Immature natural killer cell (primary cell): ENCODE measurements around the gene FNDC3B. TPM values are rescaled to one million over a fixed set of nuclear protein-coding genes. Genes with fewer than 3 reads are reported as not detected.
A peak's percentile ranks its signal among the peaks of the same experiment; 100 is the strongest.

ENCODE experiments used
- DNase-seq, 3 donors: peaks; one replicate each; pipeline ENCODE4 v3.0.0; 2022; ENCODE audit warnings: mixed read lengths in 1 of 3
- H3K27ac Mint-ChIP-seq, 6 donors: one replicate each; pipeline ENCODE4 v1.8.0; 2020; ENCODE audit warnings: mixed read lengths in 6 of 6, mild to moderate bottlenecking in 5 of 6, inconsistent platforms in 4 of 6, moderate library complexity in 3 of 6
- H3K27me3 Mint-ChIP-seq, 3 donors: one replicate each; pipeline ENCODE4 v1.8.0; 2020 to 2021; ENCODE audit warnings: low read depth in 3 of 3, mild to moderate bottlenecking in 3 of 3, mixed read lengths in 3 of 3, moderate library complexity in 3 of 3, inconsistent platforms in 1 of 3
- H3K36me3 Mint-ChIP-seq, 3 donors: one replicate each; pipeline ENCODE4 v1.8.0; 2020; ENCODE audit warnings: mixed read lengths in 3 of 3, inconsistent platforms in 2 of 3, mild to moderate bottlenecking in 2 of 3
- H3K4me1 Mint-ChIP-seq, 2 donors: one replicate each; pipeline ENCODE4 v1.8.0; 2020; ENCODE audit warnings: inconsistent platforms in 2 of 2, mild to moderate bottlenecking in 2 of 2, mixed read lengths in 2 of 2, moderate library complexity in 1 of 2
- H3K4me3 Mint-ChIP-seq, 5 donors: one replicate each; pipeline ENCODE4 v1.8.0; 2020; ENCODE audit warnings: mild to moderate bottlenecking in 5 of 5, mixed read lengths in 5 of 5, inconsistent platforms in 3 of 5, moderate library complexity in 3 of 5
- H3K9me3 Mint-ChIP-seq, 6 donors: one replicate each; pipeline ENCODE4 v1.8.0; 2020; ENCODE audit warnings: mild to moderate bottlenecking in 6 of 6, mixed read lengths in 6 of 6, inconsistent platforms in 4 of 6, moderate library complexity in 3 of 6
- polyA plus RNA-seq, 3 donors: library from polyadenylated mRNA; unstranded; fragments of 300-500 nt; fragmentation: Illumina TruSeq; gene quantifications; one replicate each; pipeline ENCODE4 v1.2.3, GENCODE V29; 2021

Gene FNDC3B
- polyA plus RNA-seq, 3 donors from 2014 or later, result 19.7 to 46.1 (median 24.4) TPM

DNA sequence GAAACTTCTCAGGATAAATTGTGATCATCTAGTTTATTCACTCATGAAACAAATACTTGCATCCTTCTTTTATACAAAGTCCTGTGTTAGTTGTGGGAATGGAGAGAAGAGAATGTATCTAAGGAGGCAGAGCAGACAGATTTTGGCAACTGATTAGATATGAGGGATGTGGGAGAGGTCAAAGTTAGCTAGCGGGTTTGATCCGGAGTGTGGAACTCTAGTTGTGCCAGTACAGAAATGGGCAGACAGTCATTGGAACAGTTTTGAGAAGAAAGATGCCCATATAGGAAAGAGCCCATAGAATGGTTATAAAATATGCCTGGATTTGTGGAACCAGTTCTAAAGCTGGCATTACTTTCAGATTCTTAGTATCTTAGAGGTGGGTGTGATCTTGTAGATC is 141.1 kb downstream of the FNDC3B start:
- H3K27me3 Mint-ChIP-seq, result no peaks in the 10 kb centered on the region
- peaks cover 82 to 95% of the 10 kb centered on the region in 2 donors for H3K4me1 Mint-ChIP-seq
- peak overlapping the region; percentile 19 to 67 (median 36) for H3K4me3 Mint-ChIP-seq
- H3K27ac Mint-ChIP-seq, result peak overlapping the region; percentile 17 to 80 (median 67)
- peaks cover 0 to 7% (median 3%) of the 10 kb centered on the region in 3 donors for H3K36me3 Mint-ChIP-seq
- H3K9me3 Mint-ChIP-seq, result no peaks in the 10 kb centered on the region
- no peak for DNase-seq

DNA sequence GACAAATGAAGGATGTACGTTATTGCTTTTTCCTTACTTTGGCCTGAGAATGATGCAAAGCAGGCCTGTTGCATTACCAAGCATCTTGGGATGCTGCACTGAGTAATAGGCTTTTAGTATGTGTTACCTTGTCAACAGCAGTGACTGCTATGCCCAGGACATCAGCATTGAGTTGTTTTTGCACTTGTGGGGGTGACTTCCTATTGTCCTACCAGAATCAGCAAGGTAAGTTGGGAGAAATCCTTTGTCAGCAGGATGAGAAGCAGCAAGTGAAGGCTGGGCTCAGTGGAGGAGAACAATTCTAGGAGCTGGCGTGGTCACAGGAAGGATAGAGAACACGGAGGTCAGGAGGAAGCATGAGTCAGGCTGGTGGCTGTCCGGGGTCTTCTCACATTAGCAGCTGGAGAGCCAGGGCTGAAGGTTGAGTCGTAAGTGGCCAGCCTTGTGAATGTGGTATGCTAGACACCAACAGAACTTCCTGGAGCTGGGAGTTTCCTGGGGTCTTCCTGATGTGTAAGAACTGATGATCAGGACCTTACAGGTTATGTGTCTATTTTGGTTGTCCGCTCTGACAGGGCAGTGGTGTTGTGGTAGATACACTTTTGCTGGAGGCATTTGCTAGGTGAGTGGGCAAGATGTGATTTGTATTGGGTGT is 142.7 kb downstream of the FNDC3B start:
- Mint-ChIP-seq H3K27me3 (peaks cover 0 to 2% (median 0%) of the 10 kb centered on the region in 3 donors), H3K27ac (peak overlapping the region; percentile 65 to 89 (median 87)), H3K9me3 (no peaks in the 10 kb centered on the region), H3K4me3 (peak overlapping the region; percentile 31 to 73 (median 61)), H3K4me1 (peaks cover 74 to 95% of the 10 kb centered on the region in 2 donors), H3K36me3 (peaks cover 0 to 7% (median 3%) of the 10 kb centered on the region in 3 donors)
- DNase-seq, result peak in 1 of 3 donors; percentile 17

DNA sequence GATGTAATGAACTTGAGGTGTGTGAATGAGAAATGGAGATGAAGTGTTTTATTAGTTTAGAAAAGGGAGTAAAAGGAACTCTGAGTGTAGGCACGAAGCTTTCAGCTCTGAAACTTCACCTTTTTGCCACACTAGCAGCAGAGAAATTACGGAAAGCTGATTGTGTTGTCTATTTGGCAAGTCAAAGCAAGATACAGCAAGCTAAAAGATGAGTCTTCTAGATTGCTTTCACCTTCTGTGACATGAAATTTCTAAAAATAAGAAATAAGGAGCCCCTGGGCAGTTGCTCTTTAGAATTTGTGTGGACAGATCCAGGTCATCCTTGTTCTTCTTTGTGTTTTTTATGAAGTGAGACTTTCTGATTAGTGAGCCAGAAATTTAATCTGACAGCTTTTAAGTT is 143.4 kb downstream of the FNDC3B start:
- Mint-ChIP-seq H3K4me3 (peak overlapping the region in 3 of 5 donors; percentile 61 to 73 (median 66)), H3K36me3 (peaks cover 0 to 7% (median 3%) of the 10 kb centered on the region in 3 donors), H3K27ac (peak overlapping the region; percentile 65 to 89 (median 87)), H3K27me3 (peaks cover 0 to 2% (median 1%) of the 10 kb centered on the region in 3 donors), H3K4me1 (peaks cover 70 to 93% of the 10 kb centered on the region in 2 donors), H3K9me3 (no peaks in the 10 kb centered on the region)
- no peak for DNase-seq

DNA sequence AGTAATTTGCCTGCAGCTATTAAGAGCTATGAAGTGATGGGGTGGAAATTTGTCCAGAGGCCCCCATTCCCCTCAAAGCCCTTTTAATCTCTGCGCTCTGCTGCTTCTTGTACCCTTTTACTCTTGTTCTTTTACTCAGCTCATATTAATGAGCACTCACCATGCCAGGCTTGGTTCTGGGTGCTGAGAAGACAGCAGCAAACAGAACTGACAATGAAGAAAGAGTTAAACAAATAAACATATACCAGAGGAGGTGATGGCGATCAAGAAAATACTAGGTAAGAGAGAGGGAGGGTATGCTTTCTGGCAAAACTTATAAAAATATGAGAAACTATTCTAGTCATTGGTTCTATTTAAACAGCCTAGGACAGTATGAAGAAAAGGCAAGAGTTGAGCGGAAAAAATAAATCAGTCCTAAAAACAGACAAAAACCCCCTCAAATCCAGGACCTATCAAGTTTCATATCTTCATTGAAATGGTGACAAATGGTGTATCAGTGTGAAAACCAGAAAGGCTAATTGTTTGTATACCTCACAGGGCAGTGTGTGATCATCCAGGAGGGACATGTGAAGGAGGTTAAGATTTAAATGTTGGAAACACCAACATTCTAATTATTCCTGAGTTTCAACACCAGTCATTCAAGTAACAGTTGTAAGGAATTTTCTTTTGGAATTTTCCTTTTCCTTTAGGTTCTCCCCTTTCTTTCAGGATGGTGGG is 144.9 kb downstream of the FNDC3B start:
- H3K27ac Mint-ChIP-seq, result peak overlapping the region; percentile 8 to 47 (median 32)
- no peak for DNase-seq
- H3K36me3 Mint-ChIP-seq, result peaks cover 0 to 3% (median 3%) of the 10 kb centered on the region in 3 donors
- H3K27me3 Mint-ChIP-seq, result peaks cover 0 to 2% (median 1%) of the 10 kb centered on the region in 3 donors
- peaks cover 67 to 89% of the 10 kb centered on the region in 2 donors for H3K4me1 Mint-ChIP-seq
- no peaks in the 10 kb centered on the region for H3K9me3 Mint-ChIP-seq
- no peak overlapping the region for H3K4me3 Mint-ChIP-seq

DNA sequence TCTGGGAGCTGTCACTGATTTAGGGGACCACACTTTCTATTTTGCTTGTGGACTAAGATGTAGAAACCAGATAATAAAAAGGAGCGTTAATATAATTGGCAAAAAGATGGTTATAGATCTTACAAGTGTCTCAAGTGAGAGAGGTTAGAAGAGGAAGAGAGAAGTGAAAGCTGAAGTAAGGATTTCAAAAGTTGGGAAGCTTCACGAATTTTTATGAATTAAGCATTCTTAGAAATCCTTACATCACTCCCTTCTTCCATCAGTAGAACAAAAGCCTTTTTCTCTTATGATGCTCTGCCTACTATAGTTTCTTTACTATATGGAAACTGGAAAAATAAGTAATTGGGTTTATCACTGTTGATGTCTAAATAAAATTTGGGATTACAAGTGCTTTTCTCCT is 146.5 kb downstream of the FNDC3B start:
- H3K4me1 Mint-ChIP-seq, result peaks cover 52 to 85% of the 10 kb centered on the region in 2 donors
- no peaks in the 10 kb centered on the region for H3K9me3 Mint-ChIP-seq
- H3K4me3 Mint-ChIP-seq, result no peak overlapping the region
- no peak for DNase-seq
- H3K27me3 Mint-ChIP-seq, result peaks cover 0 to 2% (median 1%) of the 10 kb centered on the region in 3 donors
- H3K27ac Mint-ChIP-seq, result peak overlapping the region in 4 of 6 donors; percentile 13 to 76 (median 59)
- no peaks in the 10 kb centered on the region for H3K36me3 Mint-ChIP-seq

DNA sequence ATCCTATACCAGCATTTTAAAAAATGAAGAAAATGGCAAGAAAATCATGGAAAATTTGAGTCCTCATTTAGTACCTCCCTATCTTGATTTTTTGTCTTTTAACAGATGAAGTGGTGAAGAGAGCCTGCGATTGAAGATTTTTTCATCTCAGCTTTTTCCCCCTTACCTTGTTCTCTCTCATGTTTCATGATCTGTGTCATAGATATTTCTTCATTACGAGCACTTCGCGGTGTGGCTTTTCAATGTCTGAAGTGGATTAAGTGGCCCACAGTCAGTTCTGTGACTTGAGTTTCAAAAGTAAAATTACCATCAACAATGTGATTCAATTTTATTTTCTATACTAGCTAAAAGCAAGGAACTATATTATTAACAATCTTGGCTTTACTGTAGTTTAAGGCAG is 147.2 kb downstream of the FNDC3B start:
- no peak overlapping the region for H3K4me3 Mint-ChIP-seq
- peaks cover 51 to 87% of the 10 kb centered on the region in 2 donors for H3K4me1 Mint-ChIP-seq
- no peak for DNase-seq
- no peaks in the 10 kb centered on the region for H3K9me3 Mint-ChIP-seq
- peaks cover 0 to 2% (median 1%) of the 10 kb centered on the region in 3 donors for H3K27me3 Mint-ChIP-seq
- H3K36me3 Mint-ChIP-seq, result no peaks in the 10 kb centered on the region
- H3K27ac Mint-ChIP-seq, result peak overlapping the region in 5 of 6 donors; percentile 2 to 77 (median 36)

DNA sequence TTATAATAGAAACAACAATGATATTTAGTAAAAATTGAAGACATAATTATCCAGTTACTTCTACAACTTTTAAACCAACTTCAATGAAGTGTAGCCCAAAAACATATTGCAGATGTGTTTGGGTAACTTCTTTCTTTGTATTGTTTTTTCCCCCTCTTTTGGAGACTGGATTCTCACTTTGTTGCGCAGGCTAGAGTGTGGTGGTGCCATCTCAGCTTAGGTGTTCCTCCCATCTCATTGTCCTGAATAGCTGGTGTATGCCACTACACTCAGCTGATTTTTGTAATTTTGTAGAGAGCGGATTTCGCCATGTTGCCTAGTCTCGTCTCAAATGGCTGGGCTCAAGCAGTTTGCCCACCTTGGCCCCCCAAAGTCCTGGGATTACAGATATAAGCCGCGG is 148.1 kb downstream of the FNDC3B start:
- no peak for DNase-seq
- peaks cover 0 to 2% (median 1%) of the 10 kb centered on the region in 3 donors for H3K27me3 Mint-ChIP-seq
- H3K4me3 Mint-ChIP-seq, result no peak overlapping the region
- peaks cover 46 to 87% of the 10 kb centered on the region in 2 donors for H3K4me1 Mint-ChIP-seq
- H3K36me3 Mint-ChIP-seq, result no peaks in the 10 kb centered on the region
- H3K9me3 Mint-ChIP-seq, result no peaks in the 10 kb centered on the region
- peak overlapping the region in 3 of 6 donors; percentile 2 to 70 (median 64) for H3K27ac Mint-ChIP-seq

DNA sequence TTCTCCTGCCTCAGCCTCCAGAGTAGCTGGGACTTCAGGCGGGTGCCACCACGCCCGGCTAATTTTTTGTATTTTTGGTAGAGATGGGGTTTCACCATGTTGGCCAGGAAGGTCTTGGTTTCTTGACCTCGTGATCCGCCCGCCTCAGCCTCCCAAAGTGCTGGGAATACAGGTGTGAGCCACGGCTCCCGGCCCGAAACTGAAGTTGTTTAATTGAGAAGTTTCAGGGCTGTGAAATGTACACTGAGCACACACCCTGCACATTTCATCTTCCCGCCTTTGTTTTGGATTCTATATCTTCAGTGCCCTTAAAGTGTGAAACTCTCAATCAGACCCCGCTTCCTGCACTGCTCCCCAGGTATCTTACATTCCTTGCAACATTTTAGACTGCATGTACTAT is 149.1 kb downstream of the FNDC3B start:
- no peaks in the 10 kb centered on the region for H3K9me3 Mint-ChIP-seq
- H3K36me3 Mint-ChIP-seq, result no peaks in the 10 kb centered on the region
- H3K4me1 Mint-ChIP-seq, result peaks cover 40 to 83% of the 10 kb centered on the region in 2 donors
- no peak overlapping the region for H3K27ac Mint-ChIP-seq
- H3K27me3 Mint-ChIP-seq, result peaks cover 1 to 2% (median 1%) of the 10 kb centered on the region in 3 donors
- no peak for DNase-seq
- H3K4me3 Mint-ChIP-seq, result no peak overlapping the region

DNA sequence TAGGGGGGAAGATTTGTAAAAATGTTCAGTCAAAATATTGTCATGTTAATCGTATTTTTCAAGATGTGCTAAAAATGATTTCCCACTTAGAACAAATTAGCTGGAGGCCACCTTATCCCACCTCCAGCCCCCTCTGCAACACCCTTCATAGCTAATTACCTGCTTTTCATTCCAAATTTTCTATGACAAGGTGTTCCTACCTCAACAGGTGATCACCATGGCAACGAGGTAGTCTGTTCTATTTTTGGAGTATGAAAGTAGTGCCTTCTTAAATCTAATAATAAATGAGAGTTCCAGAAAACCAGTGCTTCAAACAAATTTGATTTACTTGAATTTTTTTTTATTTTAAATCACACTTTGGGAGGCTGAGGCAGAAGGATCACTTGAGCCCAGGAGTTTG is 149.8 kb downstream of the FNDC3B start:
- Mint-ChIP-seq H3K27ac (no peak overlapping the region), H3K4me1 (peaks cover 39 to 83% of the 10 kb centered on the region in 2 donors), H3K27me3 (peaks cover 1 to 2% (median 2%) of the 10 kb centered on the region in 3 donors), H3K4me3 (no peak overlapping the region), H3K36me3 (no peaks in the 10 kb centered on the region), H3K9me3 (no peaks in the 10 kb centered on the region)
- no peak for DNase-seq

DNA sequence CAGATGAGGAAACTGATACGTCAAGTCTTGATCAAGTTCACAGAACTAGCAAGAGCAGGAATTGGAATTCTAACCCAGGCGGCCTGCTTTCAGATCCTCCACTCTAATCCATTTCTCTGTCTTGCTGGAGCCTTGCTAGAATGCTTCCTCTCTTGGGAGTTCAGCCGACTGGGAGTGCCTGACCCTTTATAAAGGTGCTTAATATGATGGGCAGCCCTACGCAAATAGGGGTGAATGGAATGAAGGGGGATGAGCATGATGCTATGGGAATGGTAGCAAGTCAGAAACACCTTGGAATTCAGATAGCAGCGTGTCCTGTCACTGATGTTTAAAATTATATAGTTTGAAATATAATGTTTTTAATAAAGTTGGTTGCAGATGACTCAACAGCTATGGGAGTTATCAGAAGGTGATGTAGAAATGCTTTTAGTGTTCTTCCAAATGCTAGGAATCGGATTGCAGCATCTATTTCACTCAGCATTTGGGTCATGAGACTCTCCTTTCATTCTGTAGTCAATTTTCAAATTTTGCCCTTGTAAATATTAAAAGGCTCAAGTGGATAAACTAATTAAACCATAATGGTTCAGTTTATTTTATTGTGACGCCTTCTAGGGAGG is 150.7 kb downstream of the FNDC3B start:
- peaks cover 42 to 83% of the 10 kb centered on the region in 2 donors for H3K4me1 Mint-ChIP-seq
- H3K27ac Mint-ChIP-seq, result peak overlapping the region in 2 of 6 donors; percentile 24 to 28
- no peak overlapping the region for H3K4me3 Mint-ChIP-seq

DNA sequence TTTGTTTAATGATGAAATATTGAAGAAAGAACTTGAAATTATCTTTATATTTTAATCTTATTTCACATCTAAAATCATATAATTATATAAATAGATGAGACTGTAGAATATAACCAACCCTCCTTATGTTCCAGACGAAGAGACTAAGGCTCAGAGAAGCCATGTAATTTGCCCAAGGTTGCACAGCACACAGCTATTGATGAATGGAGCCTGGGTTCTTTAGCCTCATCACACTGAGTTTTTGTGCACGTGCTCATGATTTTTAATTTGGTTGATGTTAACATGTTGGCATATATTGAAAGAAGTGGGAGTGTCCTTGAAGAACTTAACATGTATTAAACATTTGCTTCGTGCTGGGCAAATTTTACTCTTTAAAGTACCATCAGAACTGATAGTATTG is 151.6 kb downstream of the FNDC3B start:
- DNase-seq, result no peak
- peaks cover 1 to 2% (median 2%) of the 10 kb centered on the region in 3 donors for H3K27me3 Mint-ChIP-seq
- H3K4me3 Mint-ChIP-seq, result no peak overlapping the region
- H3K9me3 Mint-ChIP-seq, result no peaks in the 10 kb centered on the region
- H3K4me1 Mint-ChIP-seq, result peaks cover 43 to 83% of the 10 kb centered on the region in 2 donors
- H3K36me3 Mint-ChIP-seq, result no peaks in the 10 kb centered on the region
- peak overlapping the region in 3 of 6 donors; percentile 3 to 56 (median 26) for H3K27ac Mint-ChIP-seq

More for the DNA sequence above, 150.7 kb downstream of the FNDC3B start:
- H3K36me3 Mint-ChIP-seq, result no peaks in the 10 kb centered on the region
- no peak for DNase-seq
- peaks cover 1 to 2% (median 2%) of the 10 kb centered on the region in 3 donors for H3K27me3 Mint-ChIP-seq
- no peaks in the 10 kb centered on the region for H3K9me3 Mint-ChIP-seq

DNA sequence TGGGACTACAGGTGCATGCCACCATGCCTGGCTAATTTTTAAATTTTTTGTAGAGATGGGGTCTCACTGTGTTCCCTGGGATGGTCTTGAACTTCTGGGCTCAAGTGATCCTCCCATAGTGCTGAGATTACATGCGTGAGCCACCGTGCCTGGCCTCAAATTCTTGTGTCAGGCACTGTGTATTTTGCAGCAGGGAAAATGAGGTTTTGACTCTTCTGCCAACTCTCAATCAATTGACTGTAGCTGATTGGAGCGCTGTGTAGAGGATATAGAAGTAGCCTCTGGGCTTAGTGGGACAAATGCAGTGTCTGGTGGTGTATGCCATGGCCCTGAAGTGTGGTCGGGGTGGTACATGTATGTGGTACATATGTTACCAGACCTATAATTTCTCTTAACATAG is 152.3 kb downstream of the FNDC3B start:
- no peak overlapping the region for H3K4me3 Mint-ChIP-seq
- peak overlapping the region in 5 of 6 donors; percentile 26 to 72 (median 56) for H3K27ac Mint-ChIP-seq
- H3K4me1 Mint-ChIP-seq, result peaks cover 44 to 83% of the 10 kb centered on the region in 2 donors

DNA sequence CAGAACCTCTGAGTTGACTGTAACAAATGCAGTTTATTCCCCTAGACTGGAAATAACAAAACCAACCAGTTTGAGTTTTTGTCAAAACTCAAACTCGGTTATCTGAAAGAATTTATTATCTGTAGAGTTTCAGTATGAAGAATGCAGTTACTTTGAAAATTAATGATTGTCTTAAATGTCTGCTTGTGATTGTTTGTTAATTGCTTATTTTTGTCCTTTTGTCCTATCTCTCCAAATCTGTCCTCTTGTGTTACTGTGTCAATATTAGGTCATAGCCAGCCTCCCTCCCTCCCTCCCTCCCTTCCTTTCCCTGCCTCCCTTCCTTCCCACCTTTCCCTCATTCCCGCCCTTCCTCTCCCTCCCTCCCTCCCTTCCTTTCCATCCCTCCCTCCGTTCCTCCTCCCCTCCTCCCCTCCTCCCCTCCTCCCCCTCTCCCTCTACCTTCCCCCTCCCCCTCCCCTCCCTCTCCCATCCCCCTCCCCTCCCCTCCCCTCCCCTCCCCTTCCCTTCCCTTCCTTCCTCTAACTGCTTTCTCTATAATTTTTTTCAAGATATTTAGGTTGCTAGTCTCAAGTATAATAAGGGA is 153.5 kb downstream of the FNDC3B start:
- no peak for DNase-seq
- peaks cover 0 to 2% (median 0%) of the 10 kb centered on the region in 3 donors for H3K27me3 Mint-ChIP-seq
- H3K9me3 Mint-ChIP-seq, result no peaks in the 10 kb centered on the region
- peak overlapping the region in 4 of 6 donors; percentile 61 to 76 (median 68) for H3K27ac Mint-ChIP-seq
- H3K4me3 Mint-ChIP-seq, result no peak overlapping the region
- H3K36me3 Mint-ChIP-seq, result no peaks in the 10 kb centered on the region
- H3K4me1 Mint-ChIP-seq, result peaks cover 45 to 80% of the 10 kb centered on the region in 2 donors

More for the DNA sequence above, 152.3 kb downstream of the FNDC3B start:
- Mint-ChIP-seq H3K36me3 (no peaks in the 10 kb centered on the region), H3K27me3 (peaks cover 1 to 2% (median 1%) of the 10 kb centered on the region in 3 donors), H3K9me3 (no peaks in the 10 kb centered on the region)
- no peak for DNase-seq
